Naive thymus-derived CD8-positive, alpha-beta T cell (primary cell): Measurements from ENCODE around the gene KPNA1. TPM values are rescaled to one million over a fixed set of nuclear protein-coding genes. Genes with fewer than 3 reads are reported as not detected.
A peak's percentile ranks its signal among the peaks of the same experiment; 100 is the strongest.
"Not testable (repeated sequence)": the region's sequence is repeated elsewhere in the genome, so short reads cannot be mapped to it uniquely, and the experiment has no call there.

Experiments
- ATAC-seq, 2 donors: fragments of 150-1000 bp; cut with Tn5 transposase in 1 of 2; sonication (Bioruptor Pico), chemical (Tn5 transposase) in 1 of 2; 1 replicate in 1 of 2; 2 replicates in 1 of 2; pipeline ENCODE4 v1.10.0; 2021; ENCODE audit warnings: mild to moderate bottlenecking in 2 of 2, moderate library complexity in 2 of 2
- POLR2A ChIA-PET: fragments of 350-600 bp; sonication (Branson Sonifier 250); formaldehyde crosslinking; loops from one replicate; lab custom pipeline; 2021; ENCODE audit warnings: antibody characterized with exemption; lab: Charles Lee
- DNase-seq, 10 donors: peaks; one replicate each; pipeline versions ENCODE4 v3.0.0 to v3.0.0-alpha.2; 2020 to 2022
- H3K27ac Mint-ChIP-seq, 10 donors: one replicate each; pipeline ENCODE4 v1.8.0; 2020 to 2022; ENCODE audit warnings: mild to moderate bottlenecking in 10 of 10, mixed read lengths in 10 of 10, moderate library complexity in 4 of 10, inconsistent platforms in 1 of 10
- H3K27me3 Mint-ChIP-seq, 5 donors: one replicate each; pipeline ENCODE4 v1.8.0; 2021 to 2022; ENCODE audit warnings: mixed read lengths in 5 of 5
- H3K36me3 Mint-ChIP-seq, 3 donors: one replicate each; pipeline ENCODE4 v1.8.0; 2020 to 2022; ENCODE audit warnings: mixed read lengths in 3 of 3, mild to moderate bottlenecking in 2 of 3, inconsistent platforms in 1 of 3
- H3K4me1 Mint-ChIP-seq, 4 donors: one replicate each; pipeline ENCODE4 v1.8.0; 2021 to 2022; ENCODE audit warnings: mixed read lengths in 4 of 4
- H3K4me3 Mint-ChIP-seq, 10 donors: one replicate each; pipeline ENCODE4 v1.8.0; 2020 to 2022; ENCODE audit warnings: mild to moderate bottlenecking in 10 of 10, mixed read lengths in 10 of 10, moderate library complexity in 6 of 10, inconsistent platforms in 1 of 10
- H3K9me3 Mint-ChIP-seq, 9 donors: one replicate each; pipeline ENCODE4 v1.8.0; 2020 to 2022; ENCODE audit warnings: mixed read lengths in 9 of 9, mild to moderate bottlenecking in 3 of 9, inconsistent platforms in 1 of 9, moderate library complexity in 1 of 9
- polyA plus RNA-seq, 3 donors: library from polyadenylated mRNA; unstranded; fragments of 300-500 nt; fragmentation: Illumina TruSeq; gene quantifications; one replicate each; pipeline ENCODE4 v1.2.3, GENCODE V29; 2021
- total RNA-seq, 8 experiments: library from RNA in 2 of 8; stranded (reverse) in 2 of 8; gene quantifications; one replicate each; pipeline ENCODE4 v1.2.3 and lab custom pipeline; 2021 to 2026

Gene KPNA1
- total and polyA plus RNA-seq, 5 experiments from 2014 or later = 36.9 to 78.2 (median 49.5) TPM

GRCh38 chr3:122466701-122467240 lies 48.0 kb downstream of the KPNA1 start:
- POLR2A ChIA-PET = no interaction called here
- Mint-ChIP-seq H3K9me3 (no peaks in the 10 kb centered on the region), H3K27ac (no peak overlapping the region), H3K36me3 (peaks cover 0 to 51% (median 6%) of the 10 kb centered on the region in 3 donors), H3K4me3 (no peak overlapping the region), H3K4me1 (peaks cover 27 to 46% (median 40%) of the 10 kb centered on the region in 4 donors), H3K27me3 (no peaks in the 10 kb centered on the region)
- DNase-seq (no peak), ATAC-seq (no peak)

DNA sequence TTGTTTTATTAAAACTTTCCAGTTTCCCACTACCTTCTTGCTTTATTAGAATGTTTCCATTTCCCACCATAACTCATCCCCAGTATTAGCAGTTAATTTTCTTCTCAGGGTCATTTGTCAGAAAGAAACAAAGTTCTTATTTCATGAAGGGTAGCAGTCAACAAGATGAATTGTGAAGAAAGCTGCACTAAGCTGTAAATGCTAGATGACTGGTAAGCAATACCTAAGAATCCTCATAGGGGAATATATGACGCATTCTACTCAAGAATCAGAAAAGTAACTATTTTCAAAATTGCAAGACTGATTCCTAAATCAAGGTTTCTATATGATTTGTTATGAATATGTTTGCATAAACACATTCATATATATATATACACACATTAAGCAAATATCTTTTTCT lies 50.1 kb downstream of the KPNA1 start:
- Mint-ChIP-seq H3K27me3 (no peaks in the 10 kb centered on the region), H3K4me3 (no peak overlapping the region), H3K4me1 (peaks cover 17 to 28% (median 23%) of the 10 kb centered on the region in 4 donors), H3K36me3 (peaks cover 0 to 69% (median 8%) of the 10 kb centered on the region in 3 donors), H3K9me3 (no peaks in the 10 kb centered on the region), H3K27ac (peak overlapping the region in 2 of 10 donors; percentile 5 to 11)
- ATAC-seq = no peak
- DNase-seq = no peak
- POLR2A ChIA-PET = no interaction called here

GRCh38 chr3:122462406-122462805 lies 52.3 kb downstream of the KPNA1 start:
- Mint-ChIP-seq H3K9me3 (no peaks in the 10 kb centered on the region), H3K27ac (peak overlapping the region in 1 of 10 donors; percentile 63), H3K36me3 (peaks cover 0 to 81% (median 12%) of the 10 kb centered on the region in 3 donors), H3K4me1 (peaks cover 0 to 6% (median 3%) of the 10 kb centered on the region in 4 donors), H3K4me3 (no peak overlapping the region), H3K27me3 (no peaks in the 10 kb centered on the region)
- ATAC-seq = no peak
- no peak for DNase-seq
- POLR2A ChIA-PET = no interaction called here

DNA sequence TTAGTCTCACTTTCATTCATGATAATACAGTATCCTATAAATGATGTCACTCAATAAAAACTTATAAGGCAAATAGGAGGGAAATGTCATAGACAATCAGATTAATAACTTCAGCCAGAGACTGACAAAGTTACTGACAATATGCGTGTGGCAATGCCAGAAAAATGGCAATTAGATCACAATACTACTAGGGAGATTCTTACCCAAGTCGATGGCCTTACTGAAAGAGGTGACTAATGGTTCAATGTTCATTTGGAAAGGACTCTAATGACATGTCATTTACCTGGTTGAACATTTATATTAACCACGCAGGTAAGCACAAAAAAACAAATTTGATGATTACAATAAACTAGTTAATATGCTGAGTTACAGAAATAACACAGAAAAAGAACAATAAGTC lies 52.9 kb downstream of the KPNA1 start:
- no peaks in the 10 kb centered on the region for H3K27me3 Mint-ChIP-seq
- H3K36me3 Mint-ChIP-seq = peaks cover 0 to 82% (median 13%) of the 10 kb centered on the region in 3 donors
- H3K4me1 Mint-ChIP-seq = peaks cover 0 to 6% (median 1%) of the 10 kb centered on the region in 4 donors
- DNase-seq (no peak), ATAC-seq (no peak)
- no peak overlapping the region for H3K4me3 Mint-ChIP-seq
- no peaks in the 10 kb centered on the region for H3K9me3 Mint-ChIP-seq
- peak overlapping the region in 2 of 10 donors; percentile 3 to 63 for H3K27ac Mint-ChIP-seq
- POLR2A ChIA-PET = no interaction called here

- no peak for DNase-seq
- no peaks in the 10 kb centered on the region for H3K9me3 Mint-ChIP-seq
- H3K27ac Mint-ChIP-seq = peak overlapping the region in 2 of 10 donors; percentile 14 to 30
- POLR2A ChIA-PET = no interaction called here
- no peak for ATAC-seq
- H3K27me3 Mint-ChIP-seq = no peaks in the 10 kb centered on the region
- H3K36me3 Mint-ChIP-seq = peaks cover 6 to 87% (median 17%) of the 10 kb centered on the region in 3 donors
- H3K4me3 Mint-ChIP-seq = no peak overlapping the region
- H3K4me1 Mint-ChIP-seq = peaks cover 0 to 6% (median under 1%) of the 10 kb centered on the region in 4 donors
Observed at GRCh38 chr3:122458992-122459391, 55.7 kb downstream of the KPNA1 start.

- H3K4me3 Mint-ChIP-seq = no peak overlapping the region
- H3K36me3 Mint-ChIP-seq = peaks cover 6 to 85% (median 22%) of the 10 kb centered on the region in 3 donors
- POLR2A ChIA-PET = no interaction called here
Observed at GRCh38 chr3:122457706-122458105, 57.0 kb downstream of the KPNA1 start.

GRCh38 chr3:122456074-122456473 lies 58.7 kb downstream of the KPNA1 start:
- H3K27ac Mint-ChIP-seq = peak overlapping the region in 1 of 10 donors; percentile 15

More at GRCh38 chr3:122457706-122458105, 57.0 kb downstream of the KPNA1 start:
- no peaks in the 10 kb centered on the region for H3K27me3 Mint-ChIP-seq
- ATAC-seq (no peak), DNase-seq (no peak)
- peak overlapping the region in 3 of 10 donors; percentile 3 to 82 (median 13) for H3K27ac Mint-ChIP-seq
- no peaks in the 10 kb centered on the region for H3K9me3 Mint-ChIP-seq
- H3K4me1 Mint-ChIP-seq = peaks cover 0 to 6% (median under 1%) of the 10 kb centered on the region in 4 donors

GRCh38 chr3:122451371-122451770 lies 63.4 kb downstream of the KPNA1 start:
- Mint-ChIP-seq H3K27ac (peak overlapping the region in 1 of 10 donors; percentile 30), H3K27me3 (no peaks in the 10 kb centered on the region), H3K9me3 (no peaks in the 10 kb centered on the region), H3K36me3 (peaks cover 19 to 91% (median 53%) of the 10 kb centered on the region in 3 donors), H3K4me3 (no peak overlapping the region), H3K4me1 (peaks cover 0 to 10% (median 7%) of the 10 kb centered on the region in 4 donors)
- ATAC-seq = no peak
- no peak for DNase-seq
- POLR2A ChIA-PET = no interaction called here

More at GRCh38 chr3:122456074-122456473, 58.7 kb downstream of the KPNA1 start:
- DNase-seq (no peak), ATAC-seq (no peak)
- Mint-ChIP-seq H3K9me3 (no peaks in the 10 kb centered on the region), H3K4me1 (peaks cover 0 to 1% (median 0%) of the 10 kb centered on the region in 4 donors), H3K4me3 (no peak overlapping the region), H3K27me3 (no peaks in the 10 kb centered on the region), H3K36me3 (peaks cover 6 to 85% (median 22%) of the 10 kb centered on the region in 3 donors)
- POLR2A ChIA-PET = no interaction called here

DNA sequence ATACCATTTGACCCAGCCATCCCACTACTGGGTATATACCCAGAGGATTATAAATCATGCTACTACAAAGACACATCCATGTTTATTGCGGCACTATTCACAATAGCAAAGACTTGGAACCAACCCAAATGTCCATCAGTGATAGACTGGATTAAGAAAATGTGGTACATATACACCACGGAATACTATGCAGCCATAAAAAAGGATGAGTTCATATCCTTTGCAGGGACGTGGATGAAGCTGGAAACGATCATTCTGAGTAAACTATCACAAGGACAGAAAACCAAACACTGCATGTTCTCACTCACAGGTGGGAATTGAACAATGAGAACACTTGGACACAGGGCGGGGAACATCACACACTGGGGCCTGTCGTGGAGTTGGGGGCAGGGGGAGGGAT lies 66.5 kb downstream of the KPNA1 start:
- not testable (repeated sequence) for H3K27me3 Mint-ChIP-seq, DNase-seq
- H3K27ac Mint-ChIP-seq = peak overlapping the region in 2 of 10 donors; percentile 24 to 44

GRCh38 chr3:122444491-122444887 lies 70.2 kb downstream of the KPNA1 start:
- DNase-seq, H3K27me3 Mint-ChIP-seq, H3K4me3 Mint-ChIP-seq, POLR2A ChIA-PET, ATAC-seq: not testable (repeated sequence)
- Mint-ChIP-seq H3K9me3 (peaks cover 0 to 13% (median 4%) of the 10 kb centered on the region in 9 donors), H3K4me1 (peaks cover 7 to 14% (median 11%) of the 10 kb centered on the region in 4 donors), H3K27ac (peak overlapping the region in 1 of 10 donors; percentile 33), H3K36me3 (peaks cover 40 to 98% (median 82%) of the 10 kb centered on the region in 3 donors)

More for the DNA sequence above, 66.5 kb downstream of the KPNA1 start:
- Mint-ChIP-seq H3K4me1 (peaks cover 7 to 11% (median 10%) of the 10 kb centered on the region in 4 donors), H3K36me3 (peaks cover 36 to 98% (median 76%) of the 10 kb centered on the region in 3 donors), H3K9me3 (peaks cover 0 to 13% (median 4%) of the 10 kb centered on the region in 9 donors)
- POLR2A ChIA-PET, ATAC-seq, H3K4me3 Mint-ChIP-seq: not testable (repeated sequence)

- POLR2A ChIA-PET, ATAC-seq, H3K4me3 Mint-ChIP-seq, DNase-seq, H3K27me3 Mint-ChIP-seq: not testable (repeated sequence)
- peak overlapping the region in 2 of 10 donors; percentile 43 to 63 for H3K27ac Mint-ChIP-seq
- H3K36me3 Mint-ChIP-seq = peaks cover 35 to 96% (median 81%) of the 10 kb centered on the region in 3 donors
- peaks cover 0 to 13% (median 4%) of the 10 kb centered on the region in 9 donors for H3K9me3 Mint-ChIP-seq
- H3K4me1 Mint-ChIP-seq = peaks cover 7 to 12% (median 11%) of the 10 kb centered on the region in 4 donors
Observed at GRCh38 chr3:122443762-122444490, 70.8 kb downstream of the KPNA1 start.

- Mint-ChIP-seq H3K27me3 (no peaks in the 10 kb centered on the region), H3K4me1 (peaks cover 7 to 12% (median 11%) of the 10 kb centered on the region in 4 donors), H3K27ac (no peak overlapping the region), H3K36me3 (peaks cover 34 to 97% (median 78%) of the 10 kb centered on the region in 3 donors), H3K4me3 (no peak overlapping the region), H3K9me3 (peaks cover 0 to 13% (median 4%) of the 10 kb centered on the region in 9 donors)
- POLR2A ChIA-PET = no interaction called here
- no peak for ATAC-seq
- DNase-seq = no peak
Observed at GRCh38 chr3:122443090-122443489, 71.6 kb downstream of the KPNA1 start.

- H3K4me3 Mint-ChIP-seq = peak overlapping the region in 1 of 10 donors; percentile 42
- H3K4me1 Mint-ChIP-seq = peaks cover 0 to 4% (median 0%) of the 10 kb centered on the region in 4 donors
- H3K27me3 Mint-ChIP-seq = no peaks in the 10 kb centered on the region
- ATAC-seq (no peak), DNase-seq (no peak)
- peaks cover 4 to 15% (median 9%) of the 10 kb centered on the region in 9 donors for H3K9me3 Mint-ChIP-seq
- H3K27ac Mint-ChIP-seq = peak overlapping the region in 1 of 10 donors; percentile 79
- peaks cover 41 to 91% (median 65%) of the 10 kb centered on the region in 3 donors for H3K36me3 Mint-ChIP-seq
- POLR2A ChIA-PET = no interaction called here
Observed at GRCh38 chr3:122435950-122436349, 78.8 kb downstream of the KPNA1 start.
